K562 (cell line): ENCODE data around the gene GALNT17. TPM values are rescaled to one million over a fixed set of nuclear protein-coding genes. Genes with fewer than 3 reads are reported as not detected.

ENCODE experiments used
- ATAC-seq: fragments of 200-7000 bp; cut with Tn5 transposase; 3 replicates; pipeline ENCODE4 v1.9.1; 2020; ENCODE audit warnings: moderate library complexity
- BruUV-seq: library from RNA; stranded (reverse); fragments of 400-500 nt; replicated peaks from 2 replicates; lab custom pipeline; 2021; lab: Mats Ljungman, UMichigan
- CTCF ChIA-PET: fragments of 300-600 bp; formaldehyde crosslinking; extraction: SDS; loops from one replicate; lab custom pipeline; 2021; ENCODE audit warnings: low intra/inter-chr PET ratio; lab: Yijun Ruan, JAX
- POLR2A ChIA-PET: fragments of 300-600, 350-650 bp; sonication (Branson Sonifier 250); formaldehyde crosslinking; extraction: SDS; loops from one replicate; lab custom pipeline; 2021; ENCODE audit warnings: antibody characterized with exemption, inconsistent platforms; lab: Yijun Ruan, JAX
- DNase-seq, 4 experiments: peaks; one replicate each; pipeline versions ENCODE4 v3.0.0 to v3.0.0-alpha.2; 2011 to 2018; ENCODE audit warnings: low spot score in 3 of 4, mixed read lengths in 3 of 4; ENCODE audit errors: extremely low read depth in 1 of 4
- FAIRE-seq: peaks from 2 replicates; lab custom pipeline; 2011; peaks lifted over from hg19 to GRCh38; lab: Jason Lieb, UNC
- H2AFZ ChIP-seq: 2 replicates; pipeline ENCODE4 v1.6.0; 2011; ENCODE audit warnings: low read depth, low read length, control low read depth, inconsistent platforms
- H3K27ac ChIP-seq: fragments of 200-600 bp; 3 replicates; pipeline ENCODE4 v1.8.0; 2011; ENCODE audit warnings: low read depth, mild to moderate bottlenecking, control low read depth, inconsistent platforms, low read length, moderate library complexity, mixed read lengths; ENCODE audit errors: extremely low read depth
- H3K27me3 ChIP-seq, 2 experiments: fragments of 300-600 bp in 1 of 2; 2 replicates in 1 of 2; 3 replicates in 1 of 2; pipeline versions ENCODE4 v1.6.0 to v1.8.0; 2011; ENCODE audit warnings: inconsistent platforms in 2 of 2, low read length in 2 of 2, mild to moderate bottlenecking in 1 of 2, mixed read lengths in 1 of 2, moderate library complexity in 1 of 2; ENCODE audit not compliant: control insufficient read depth in 2 of 2, insufficient read depth in 2 of 2
- H3K36me3 ChIP-seq: fragments of 300-600 bp; 3 replicates; pipeline ENCODE4 v1.8.0; 2011; ENCODE audit warnings: mild to moderate bottlenecking, low read length, inconsistent platforms; ENCODE audit not compliant: control insufficient read depth, insufficient read depth
- H3K4me1 ChIP-seq, 2 experiments: fragments of 200-600 bp in 1 of 2; replicated peaks in 1 of 2; 2 replicates in 1 of 2; 3 replicates in 1 of 2; pipeline versions ENCODE4 v1.5.1 to v1.8.0; 2011; ENCODE audit warnings: inconsistent platforms in 2 of 2, low read length in 2 of 2, mild to moderate bottlenecking in 1 of 2, mixed read lengths in 1 of 2, moderate library complexity in 1 of 2; ENCODE audit not compliant: control insufficient read depth in 2 of 2, insufficient read depth in 2 of 2
- H3K4me2 ChIP-seq: 2 replicates; pipeline ENCODE4 v1.6.1; 2011; ENCODE audit warnings: low read length, control low read depth, inconsistent platforms, mixed read lengths; ENCODE audit not compliant: insufficient read depth
- H3K4me3 ChIP-seq: fragments of 200-600 bp; sonication (generic), shearing (Covaris generic); 2 replicates; pipeline ENCODE4 v1.5.1; 2016; ENCODE audit warnings: control low read depth, inconsistent platforms
- H3K79me2 ChIP-seq: fragments of 200-600 bp; 3 replicates; pipeline ENCODE4 v1.8.0; 2011; ENCODE audit warnings: low read length, inconsistent platforms; ENCODE audit not compliant: control insufficient read depth, insufficient read depth
- H3K9ac ChIP-seq, 2 experiments: 2 replicates each; pipeline versions ENCODE4 v1.6.0 to v1.6.1; 2011; ENCODE audit warnings: low read depth in 2 of 2, low read length in 2 of 2, control low read depth in 1 of 2, inconsistent platforms in 1 of 2, mild to moderate bottlenecking in 1 of 2, mixed read lengths in 1 of 2; ENCODE audit not compliant: insufficient read depth in 1 of 2
- H3K9me1 ChIP-seq: one replicate; pipeline ENCODE4 v1.6.0; 2011; ENCODE audit warnings: inconsistent platforms, mild to moderate bottlenecking, low read length, moderate library complexity; ENCODE audit not compliant: control insufficient read depth, insufficient read depth
- H3K9me3 ChIP-seq: replicated peaks from 2 replicates; pipeline ENCODE4 v1.5.1; 2011; ENCODE audit warnings: low read depth, low read length, inconsistent platforms; ENCODE audit not compliant: control insufficient read depth, insufficient read depth
- H4K20me1 ChIP-seq: replicated peaks from 2 replicates; pipeline ENCODE4 v1.6.1; 2011; ENCODE audit warnings: low read length, inconsistent platforms, mixed read lengths; ENCODE audit not compliant: control insufficient read depth, insufficient read depth
- DMBX1 ChIP-seq: fragments of 250-450 bp; sonication (Bioruptor Pico); IDR thresholded peaks from 2 replicates; pipeline ENCODE4 v1.8.0; 2022; ENCODE audit warnings: inconsistent platforms, mild to moderate bottlenecking, moderate library complexity, borderline replicate concordance
- FOS ChIP-seq: IDR thresholded peaks from 3 replicates; pipeline ENCODE4 v1.6.1; 2011; ENCODE audit not compliant: insufficient read length; ENCODE audit errors: extremely low read depth
- HNRNPK ChIP-seq: fragments of 200-400 bp; formaldehyde crosslinking; IDR thresholded peaks from one replicate; pipeline ENCODE4 v1.6.1; 2018; ENCODE audit warnings: mild to moderate bottlenecking, low read depth, low read length; ENCODE audit not compliant: poor library complexity, severe bottlenecking
- PHF8 ChIP-seq: fragments of 200-600 bp; sonication (generic); IDR thresholded peaks from 2 replicates; pipeline ENCODE4 v1.6.1; 2012; ENCODE audit warnings: mixed run types, mild to moderate bottlenecking, inconsistent platforms, low read length, moderate library complexity, borderline replicate concordance
- PTTG1 ChIP-seq: fragments of 450-650 bp; IDR thresholded peaks from 2 replicates; pipeline ENCODE4 v1.6.1; 2016; ENCODE audit warnings: low read depth, mild to moderate bottlenecking, missing genetic modification characterization, missing compliant biosample characterization
- SMAD3 ChIP-seq: fragments of 450-650 bp; formaldehyde crosslinking; conservative IDR thresholded peaks from 2 replicates; pipeline ENCODE4 v1.4.0; 2020; ENCODE audit warnings: mild to moderate bottlenecking
- ZBED1 ChIP-seq: IDR thresholded peaks from 2 replicates; pipeline ENCODE4 v1.6.1; 2014
- ZNF146 ChIP-seq: IDR thresholded peaks from one replicate; pipeline ENCODE4 v1.6.1; 2018; ENCODE audit warnings: missing compliant biosample characterization; ENCODE audit not compliant: unreplicated experiment
- ZNF282 ChIP-seq: sonication (generic); formaldehyde crosslinking; IDR thresholded peaks from 2 replicates; pipeline ENCODE4 v1.8.1; 2023; ENCODE audit warnings: missing genetic modification reagents
- ZNF584 ChIP-seq: fragments of 200-800 bp; sonication (Bioruptor generic); IDR thresholded peaks from 2 replicates; pipeline ENCODE4 v1.6.1; 2016; ENCODE audit warnings: low read depth, mild to moderate bottlenecking, missing genetic modification characterization, missing compliant biosample characterization
- WGBS: fragments of 100-300 bp; shearing (Covaris generic); methylation state at CpG from one replicate; pipeline ENCODE4 v1.1.6; 2016; ENCODE audit warnings: low coverage, mixed read lengths; ENCODE audit not compliant: insufficient coverage; ENCODE audit errors: missing lambda C conversion rate; 5-methylcytosine and 5-hydroxymethylcytosine counted together
- in situ Hi-C: fragments of 300-500 bp; cut with MboI; formaldehyde crosslinking; loops from 4 replicates; pipeline ENCODE4 v1.15.0; 2018; ENCODE audit warnings: inconsistent platforms, mixed read lengths
- intact Hi-C: fragments of 100-400 bp; cut with micrococcal nuclease; formaldehyde crosslinking; loops from 2 replicates; pipeline ENCODE4 v1.14.2; 2022
- polyA plus RNA-seq, 8 experiments: library from polyadenylated mRNA; depleted of rRNA in 4 of 8; stranded (reverse) in 5 of 8; unstranded in 3 of 8; fragments of >200 nt; fragmentation: Nextera tagmentation in 2 of 8; fragmentation: Illumina TruSeq in 1 of 8; extraction: Ambion mirVana in 2 of 8; extraction: Trizol in 1 of 8; gene quantifications; 2 replicates each; pipeline versions ENCODE4 v1.2.1 to v1.2.3, GENCODE V29; 2011 to 2014; ENCODE audit warnings: inconsistent platforms in 1 of 8, missing spikeins in 1 of 8
- total RNA-seq, 7 experiments: library from RNA; depleted of rRNA in 6 of 7; stranded (reverse); fragments of >200 nt in 6 of 7; fragmentation: Illumina TruSeq in 2 of 7; extraction: Trizol in 2 of 7; gene quantifications; 2 replicates each; pipeline versions ENCODE4 v1.2.1 to v1.2.3, GENCODE V29; 2011 to 2021; ENCODE audit warnings: low replicate concordance in 1 of 7
- TF ChIP-seq, protein P1 (sequence below): fragments of 450-650 bp; conservative IDR thresholded peaks from 2 replicates; pipeline ENCODE4 v1.6.1; 2016; ENCODE audit warnings: missing genetic modification characterization, low read depth, mild to moderate bottlenecking, control low read depth, missing compliant biosample characterization
- TF ChIP-seq, protein P2 (sequence below): fragments of 250-450 bp; sonication (Bioruptor Pico); IDR thresholded peaks from 2 replicates; pipeline ENCODE4 v1.8.0; 2021; ENCODE audit warnings: moderate library complexity, mild to moderate bottlenecking, inconsistent platforms
- TF ChIP-seq, protein P3 (sequence below): sonication (generic); formaldehyde crosslinking; IDR thresholded peaks from 2 replicates; pipeline ENCODE4 v1.8.1; 2023; ENCODE audit warnings: mild to moderate bottlenecking, missing genetic modification reagents, moderate library complexity
- TF ChIP-seq, protein P4 (sequence below): sonication (generic); formaldehyde crosslinking; IDR thresholded peaks from 2 replicates; pipeline ENCODE4 v1.4.0; 2020; ENCODE audit warnings: mild to moderate bottlenecking, missing genetic modification reagents

Gene GALNT17
- total and polyA plus RNA-seq, 9 of the 15 experiments (the other 6 are each of a cell fraction or from before 2014, with no cell fraction given): not detected

DNA sequence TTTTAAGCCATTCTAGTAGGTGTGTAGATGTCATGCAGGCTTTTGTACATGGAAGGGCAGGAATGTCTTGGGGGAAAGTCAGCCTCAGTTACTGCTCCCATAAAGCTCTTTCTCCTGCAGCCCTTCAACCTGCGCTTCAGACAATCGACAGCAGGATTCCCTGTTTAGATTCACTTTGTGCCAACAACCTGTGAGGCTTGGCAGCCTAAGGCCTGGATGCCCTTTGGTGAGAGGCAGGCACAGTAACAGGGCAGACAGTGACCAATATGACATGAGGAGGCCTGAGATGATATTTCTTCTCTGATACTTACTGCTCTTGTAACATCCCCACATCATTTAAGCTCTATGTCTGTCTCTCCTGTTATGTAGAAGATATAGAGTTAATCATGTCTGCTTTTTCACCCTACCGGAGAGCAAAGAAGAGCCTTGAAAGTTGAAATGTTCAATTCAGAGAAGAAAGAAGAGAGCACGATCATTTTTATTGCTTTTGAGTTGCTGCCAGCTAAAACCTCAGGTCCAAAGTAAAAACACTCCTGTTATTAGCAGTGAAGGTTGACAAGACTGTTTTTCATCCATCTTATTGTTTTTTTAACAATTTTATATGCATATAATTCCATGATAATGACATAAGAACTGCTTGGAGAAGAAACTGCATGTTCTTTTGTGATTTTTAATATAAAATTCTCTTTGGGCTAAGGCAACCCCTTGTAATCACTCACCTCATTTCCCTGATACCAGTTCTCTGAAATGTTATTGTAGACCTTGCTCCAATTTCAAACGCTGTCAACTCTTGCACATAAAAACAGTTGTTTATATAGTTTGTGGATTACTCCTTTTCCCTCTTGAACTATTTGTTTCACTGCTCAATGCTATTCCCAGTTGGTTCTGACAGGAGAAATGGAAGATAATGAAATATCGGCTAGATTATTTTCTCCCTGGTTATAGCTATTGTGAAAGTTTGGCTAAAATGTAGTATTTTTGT is 140.9 kb downstream of the GALNT17 start:
- Histone ChIP-seq H4K20me1 (no peaks in the 10 kb centered on the region), H3K27me3 (no peaks in the 10 kb centered on the region), H3K36me3 (no peaks in the 10 kb centered on the region), H3K4me1 (no peaks in the 10 kb centered on the region), H3K9me1 (no peaks in the 10 kb centered on the region), H3K27ac (no peak overlapping the region), H3K79me2 (no peaks in the 10 kb centered on the region), H3K9ac (no peak overlapping the region), H2AFZ (no peak overlapping the region), H3K9me3 (no peaks in the 10 kb centered on the region), H3K4me3 (no peak overlapping the region), H3K4me2 (no peak overlapping the region)
- FAIRE-seq (no peak), DNase-seq (no peak), ATAC-seq (no peak)
- intact Hi-C loops: no loop called here
- ChIA-PET POLR2A (no interaction called here), CTCF (no interaction called here)
- WGBS: 0% methylated on average over 6 of the region's 6 CpGs
- BruUV-seq: no TSS peak
- in situ Hi-C loops: no loop called here
- no peak for TF ChIP-seq ZNF282 (CRISPR knock-in tag)
- TF ChIP-seq ZBED1: no peak
- TF ChIP-seq, protein P1, sequence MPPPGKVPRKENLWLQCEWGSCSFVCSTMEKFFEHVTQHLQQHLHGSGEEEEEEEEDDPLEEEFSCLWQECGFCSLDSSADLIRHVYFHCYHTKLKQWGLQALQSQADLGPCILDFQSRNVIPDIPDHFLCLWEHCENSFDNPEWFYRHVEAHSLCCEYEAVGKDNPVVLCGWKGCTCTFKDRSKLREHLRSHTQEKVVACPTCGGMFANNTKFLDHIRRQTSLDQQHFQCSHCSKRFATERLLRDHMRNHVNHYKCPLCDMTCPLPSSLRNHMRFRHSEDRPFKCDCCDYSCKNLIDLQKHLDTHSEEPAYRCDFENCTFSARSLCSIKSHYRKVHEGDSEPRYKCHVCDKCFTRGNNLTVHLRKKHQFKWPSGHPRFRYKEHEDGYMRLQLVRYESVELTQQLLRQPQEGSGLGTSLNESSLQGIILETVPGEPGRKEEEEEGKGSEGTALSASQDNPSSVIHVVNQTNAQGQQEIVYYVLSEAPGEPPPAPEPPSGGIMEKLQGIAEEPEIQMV: no peak
- TF ChIP-seq ZNF146: no peak
- no peak for TF ChIP-seq PTTG1 (tag)
- TF ChIP-seq ZNF584 (CRISPR knock-in tag): no peak
- TF ChIP-seq, protein P2, sequence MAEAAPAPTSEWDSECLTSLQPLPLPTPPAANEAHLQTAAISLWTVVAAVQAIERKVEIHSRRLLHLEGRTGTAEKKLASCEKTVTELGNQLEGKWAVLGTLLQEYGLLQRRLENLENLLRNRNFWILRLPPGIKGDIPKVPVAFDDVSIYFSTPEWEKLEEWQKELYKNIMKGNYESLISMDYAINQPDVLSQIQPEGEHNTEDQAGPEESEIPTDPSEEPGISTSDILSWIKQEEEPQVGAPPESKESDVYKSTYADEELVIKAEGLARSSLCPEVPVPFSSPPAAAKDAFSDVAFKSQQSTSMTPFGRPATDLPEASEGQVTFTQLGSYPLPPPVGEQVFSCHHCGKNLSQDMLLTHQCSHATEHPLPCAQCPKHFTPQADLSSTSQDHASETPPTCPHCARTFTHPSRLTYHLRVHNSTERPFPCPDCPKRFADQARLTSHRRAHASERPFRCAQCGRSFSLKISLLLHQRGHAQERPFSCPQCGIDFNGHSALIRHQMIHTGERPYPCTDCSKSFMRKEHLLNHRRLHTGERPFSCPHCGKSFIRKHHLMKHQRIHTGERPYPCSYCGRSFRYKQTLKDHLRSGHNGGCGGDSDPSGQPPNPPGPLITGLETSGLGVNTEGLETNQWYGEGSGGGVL (CRISPR knock-in tag): no peak
- TF ChIP-seq DMBX1 (CRISPR knock-in tag): no peak
- no peak for TF ChIP-seq FOS
- TF ChIP-seq, protein P3, sequence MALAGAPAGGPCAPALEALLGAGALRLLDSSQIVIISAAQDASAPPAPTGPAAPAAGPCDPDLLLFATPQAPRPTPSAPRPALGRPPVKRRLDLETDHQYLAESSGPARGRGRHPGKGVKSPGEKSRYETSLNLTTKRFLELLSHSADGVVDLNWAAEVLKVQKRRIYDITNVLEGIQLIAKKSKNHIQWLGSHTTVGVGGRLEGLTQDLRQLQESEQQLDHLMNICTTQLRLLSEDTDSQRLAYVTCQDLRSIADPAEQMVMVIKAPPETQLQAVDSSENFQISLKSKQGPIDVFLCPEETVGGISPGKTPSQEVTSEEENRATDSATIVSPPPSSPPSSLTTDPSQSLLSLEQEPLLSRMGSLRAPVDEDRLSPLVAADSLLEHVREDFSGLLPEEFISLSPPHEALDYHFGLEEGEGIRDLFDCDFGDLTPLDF (CRISPR knock-in tag): no peak
- TF ChIP-seq SMAD3: no peak
- TF ChIP-seq PHF8: no peak
- TF ChIP-seq HNRNPK: no peak
- TF ChIP-seq, protein P4, sequence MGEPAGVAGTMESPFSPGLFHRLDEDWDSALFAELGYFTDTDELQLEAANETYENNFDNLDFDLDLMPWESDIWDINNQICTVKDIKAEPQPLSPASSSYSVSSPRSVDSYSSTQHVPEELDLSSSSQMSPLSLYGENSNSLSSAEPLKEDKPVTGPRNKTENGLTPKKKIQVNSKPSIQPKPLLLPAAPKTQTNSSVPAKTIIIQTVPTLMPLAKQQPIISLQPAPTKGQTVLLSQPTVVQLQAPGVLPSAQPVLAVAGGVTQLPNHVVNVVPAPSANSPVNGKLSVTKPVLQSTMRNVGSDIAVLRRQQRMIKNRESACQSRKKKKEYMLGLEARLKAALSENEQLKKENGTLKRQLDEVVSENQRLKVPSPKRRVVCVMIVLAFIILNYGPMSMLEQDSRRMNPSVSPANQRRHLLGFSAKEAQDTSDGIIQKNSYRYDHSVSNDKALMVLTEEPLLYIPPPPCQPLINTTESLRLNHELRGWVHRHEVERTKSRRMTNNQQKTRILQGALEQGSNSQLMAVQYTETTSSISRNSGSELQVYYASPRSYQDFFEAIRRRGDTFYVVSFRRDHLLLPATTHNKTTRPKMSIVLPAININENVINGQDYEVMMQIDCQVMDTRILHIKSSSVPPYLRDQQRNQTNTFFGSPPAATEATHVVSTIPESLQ (CRISPR knock-in tag): no peak
